GM12892 (cell line): ENCODE data around the gene KRT38.

Experiments
- POLR2A ChIP-seq: IDR thresholded peaks from 2 replicates; pipeline ENCODE4 v1.6.1; 2011; ENCODE audit warnings: low read depth, low read length, control low read depth
- POLR2AphosphoS5 ChIP-seq: IDR thresholded peaks from 2 replicates; pipeline ENCODE4 v1.6.1; 2011; ENCODE audit warnings: low read depth, low read length, control low read depth
- TAF1 ChIP-seq: IDR thresholded peaks from 2 replicates; pipeline ENCODE4 v1.6.1; 2011; ENCODE audit warnings: low read depth, mild to moderate bottlenecking, control low read depth, low read length, borderline replicate concordance

- TF ChIP-seq POLR2A (no peak), POLR2AphosphoS5 (no peak), TAF1 (no peak)
Measured at GRCh38 chr17:41394254-41394996, 46.4 kb downstream of the KRT38 start.
